DMS153 (cell line): Measurements from ENCODE around the gene ARRB1.
A peak's percentile ranks its signal among the peaks of the same experiment; 100 is the strongest.
"Not testable (repeated sequence)": the region's sequence is repeated elsewhere in the genome, so short reads cannot be mapped to it uniquely, and the experiment has no call there.

Experiments
- DNase-seq: peaks from one replicate; lab custom pipeline; 2025; lab: John Stamatoyannopoulos, UW

ARRB1 gene

GRCh38 chr11:75371949-75372876 lies 20.8 kb upstream of the ARRB1 start:
- peak; percentile 68 for DNase-seq

DNA sequence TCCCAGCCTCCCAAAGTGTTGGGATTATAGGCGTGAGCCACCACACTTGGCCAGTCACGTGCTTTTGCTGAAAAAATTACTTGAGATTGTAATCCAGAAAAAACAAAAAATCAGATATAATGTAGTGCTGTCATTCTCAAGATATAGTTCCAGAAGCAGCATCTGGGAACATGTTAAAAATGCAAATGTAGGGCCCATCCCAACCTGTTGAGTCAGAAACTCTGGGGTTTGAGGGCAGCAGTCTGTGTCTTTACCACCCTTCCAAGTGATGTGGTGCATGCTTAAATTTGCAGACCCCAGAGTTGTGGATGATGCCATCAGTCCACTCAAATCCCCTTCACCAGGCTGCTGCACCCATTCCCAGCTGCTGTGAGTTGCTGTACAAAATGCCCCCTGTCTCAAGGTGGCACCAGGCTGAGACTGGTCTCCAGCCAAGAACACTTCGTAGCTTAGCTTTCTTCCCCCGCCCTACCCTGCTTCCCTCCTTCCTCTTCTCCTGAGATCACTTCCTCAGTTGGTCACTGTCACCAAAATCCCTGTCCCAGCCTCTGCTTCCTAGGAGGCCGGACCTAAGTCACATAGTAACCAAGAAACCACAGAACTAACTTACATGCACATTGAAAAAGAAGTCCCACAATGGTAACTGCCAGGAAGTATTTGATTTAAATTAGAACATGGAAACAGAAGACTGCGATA lies 18.2 kb upstream of the ARRB1 start:
- DNase-seq = no peak

DNA sequence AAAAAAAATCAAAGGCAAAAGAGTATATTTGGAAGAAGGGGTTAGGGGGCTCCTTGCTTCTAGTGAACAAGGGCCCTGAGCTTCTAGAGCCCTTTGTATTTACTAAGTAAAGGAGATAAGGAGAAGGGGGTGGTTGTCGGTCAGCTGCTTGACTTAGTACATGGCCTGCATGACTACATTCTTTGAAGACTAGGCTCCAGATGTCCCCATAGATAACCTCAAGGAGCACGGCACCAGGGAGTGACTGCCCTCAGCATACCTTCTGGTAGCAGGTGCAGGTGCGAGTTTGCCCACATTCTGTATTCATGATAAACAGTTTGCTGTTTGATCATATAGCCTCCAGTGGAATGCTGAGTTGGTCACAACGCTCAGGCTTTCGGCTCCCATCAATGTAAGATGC lies 15.4 kb upstream of the ARRB1 start:
- not testable (repeated sequence) for DNase-seq

- no peak for DNase-seq
Observed at GRCh38 chr11:75365711-75366181, 14.3 kb upstream of the ARRB1 start.

DNA sequence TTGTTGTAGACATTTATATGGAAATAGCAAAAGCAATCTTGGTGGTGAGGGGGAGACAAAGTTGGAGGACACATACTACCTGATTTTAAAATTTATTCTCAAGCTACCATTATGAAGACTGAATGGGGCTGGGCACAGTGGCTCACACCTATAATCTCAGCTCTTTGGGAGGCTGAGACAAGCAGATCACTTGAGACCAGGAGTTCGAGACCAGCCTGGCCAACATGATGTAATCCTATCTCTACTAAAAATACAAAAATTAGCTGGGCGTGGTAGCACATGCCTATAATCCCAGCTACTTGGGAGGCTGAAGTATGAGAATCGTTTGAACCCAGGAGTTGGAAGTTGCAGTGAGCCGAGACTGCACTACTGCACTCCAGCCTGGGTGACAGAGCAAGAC lies 10.8 kb upstream of the ARRB1 start:
- not testable (repeated sequence) for DNase-seq

GRCh38 chr11:75356613-75357012 lies 5.2 kb upstream of the ARRB1 start:
- no peak for DNase-seq

DNA sequence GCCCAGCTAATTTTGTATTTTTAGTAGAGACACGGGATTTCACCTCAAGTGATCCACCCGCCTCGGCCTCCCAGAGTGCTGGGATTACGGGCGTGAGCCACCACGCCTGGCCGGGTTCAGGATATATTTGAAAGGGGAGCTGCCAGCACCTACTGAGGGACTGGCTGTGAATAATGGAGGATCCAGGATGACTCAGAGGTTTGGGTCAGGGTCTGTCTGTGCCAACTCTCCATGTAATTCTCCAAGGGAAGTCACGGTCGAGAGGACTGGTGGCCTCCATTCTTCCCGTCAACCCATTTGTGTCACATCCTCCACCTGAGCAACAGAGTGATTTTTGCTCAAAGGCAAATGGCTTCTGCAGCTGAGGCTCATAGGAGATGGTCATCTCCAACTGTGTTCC lies 3.6 kb upstream of the ARRB1 start:
- no peak for DNase-seq

GRCh38 chr11:75352588-75353206 lies 1.2 kb upstream of the ARRB1 start:
- DNase-seq = no peak

DNA sequence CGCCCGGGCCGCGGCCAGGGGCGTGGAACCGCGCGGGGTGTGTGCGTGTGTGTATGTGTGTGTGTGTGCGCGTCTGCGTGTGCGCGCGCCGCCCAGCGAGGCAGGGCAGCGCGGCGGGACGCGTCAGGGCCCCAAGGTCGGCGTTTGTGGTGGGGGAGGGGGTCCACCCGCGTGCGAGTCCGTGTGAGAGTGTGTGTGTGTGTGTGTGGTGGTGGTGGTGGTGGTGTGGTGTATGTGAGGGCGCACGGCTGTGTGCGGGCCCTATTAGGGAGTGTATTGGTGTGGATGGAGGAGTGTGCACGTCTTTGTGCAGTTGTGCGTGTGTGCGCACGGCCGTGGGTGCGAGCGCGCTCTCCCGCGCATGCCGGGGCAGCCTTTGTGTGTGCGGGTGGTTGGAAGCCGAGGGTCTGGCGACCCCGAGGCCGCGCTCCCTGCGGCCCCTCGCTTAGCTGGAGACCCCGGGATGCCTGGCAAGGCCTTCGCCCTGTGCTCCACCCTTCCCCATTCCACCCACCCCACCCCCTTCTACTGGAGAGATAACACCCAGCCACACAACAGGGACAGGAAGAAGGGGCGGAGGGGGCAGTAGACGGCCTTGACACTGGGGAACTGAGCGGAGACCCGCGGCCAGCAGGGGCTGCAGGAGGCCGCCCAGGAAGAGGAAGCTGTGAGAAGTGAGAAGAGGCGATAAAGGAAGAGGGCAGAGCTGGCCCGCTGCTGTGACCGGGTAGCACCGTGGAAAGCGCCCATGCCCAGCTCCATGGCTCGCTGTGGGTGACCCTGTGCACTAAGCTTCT lies 528 bp upstream of the ARRB1 start:
- peak; percentile 25 for DNase-seq

GRCh38 chr11:75350743-75351540 lies 519 bp downstream of the ARRB1 start:
- no peak for DNase-seq

DNA sequence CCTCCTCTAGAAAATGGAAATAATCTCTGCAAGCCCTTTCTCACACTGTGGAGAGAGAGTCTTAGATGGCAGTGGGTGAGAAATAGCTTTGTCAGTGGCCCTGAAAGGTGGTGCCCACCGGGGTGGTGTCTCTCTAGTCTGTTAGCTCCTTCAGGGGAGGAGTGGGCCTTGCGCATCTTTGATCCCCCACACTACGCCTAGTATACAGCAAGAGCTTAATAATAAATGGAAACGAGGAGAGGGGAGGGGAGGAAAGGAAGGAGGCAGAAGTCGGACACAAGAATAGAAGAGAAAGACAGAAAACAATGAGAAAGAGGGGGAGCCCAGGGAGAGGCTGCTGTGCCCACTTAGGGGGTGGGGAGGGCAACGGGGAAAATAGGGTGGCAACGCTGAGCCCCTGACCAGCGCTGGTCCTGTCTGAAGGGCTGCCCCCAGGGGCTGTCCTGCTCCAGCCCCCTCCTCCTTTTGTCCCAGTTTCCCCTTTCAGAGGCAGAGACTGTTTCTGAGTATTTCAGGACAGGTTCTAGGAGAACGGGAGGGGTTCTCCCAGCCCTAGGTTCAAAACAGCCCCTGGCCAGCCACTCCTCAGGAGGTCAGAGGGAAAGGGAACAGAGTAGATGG lies 1.2 kb downstream of the ARRB1 start:
- DNase-seq = no peak

DNA sequence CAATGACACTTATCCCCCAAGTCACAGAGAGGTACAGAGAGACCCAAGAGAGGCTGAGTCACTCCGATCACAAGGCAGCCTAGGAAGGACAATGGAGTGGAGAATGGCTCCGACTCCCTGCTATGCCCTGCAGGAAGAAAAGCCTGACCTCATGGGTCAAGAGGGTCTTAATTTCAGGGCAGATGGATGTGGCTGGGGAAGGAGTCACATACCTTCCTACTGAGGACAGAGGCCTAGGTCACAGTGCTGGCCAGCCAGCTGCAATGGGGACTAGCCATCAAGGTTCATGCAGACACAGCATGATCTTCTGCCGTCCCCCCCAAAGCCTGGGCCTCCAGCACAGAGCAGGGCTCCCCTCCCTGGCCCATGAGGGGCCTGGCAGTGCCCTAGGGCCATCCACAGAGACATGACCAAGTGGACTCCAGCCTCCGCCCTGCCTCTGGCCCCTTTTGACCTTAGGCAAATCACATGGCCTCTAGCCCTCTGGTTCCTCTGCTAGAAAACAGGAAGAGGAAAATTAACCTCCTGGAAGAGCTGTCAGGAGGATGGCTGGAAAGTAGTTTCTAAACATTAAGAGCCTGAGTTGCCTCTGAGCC lies 1.8 kb downstream of the ARRB1 start:
- no peak for DNase-seq

DNA sequence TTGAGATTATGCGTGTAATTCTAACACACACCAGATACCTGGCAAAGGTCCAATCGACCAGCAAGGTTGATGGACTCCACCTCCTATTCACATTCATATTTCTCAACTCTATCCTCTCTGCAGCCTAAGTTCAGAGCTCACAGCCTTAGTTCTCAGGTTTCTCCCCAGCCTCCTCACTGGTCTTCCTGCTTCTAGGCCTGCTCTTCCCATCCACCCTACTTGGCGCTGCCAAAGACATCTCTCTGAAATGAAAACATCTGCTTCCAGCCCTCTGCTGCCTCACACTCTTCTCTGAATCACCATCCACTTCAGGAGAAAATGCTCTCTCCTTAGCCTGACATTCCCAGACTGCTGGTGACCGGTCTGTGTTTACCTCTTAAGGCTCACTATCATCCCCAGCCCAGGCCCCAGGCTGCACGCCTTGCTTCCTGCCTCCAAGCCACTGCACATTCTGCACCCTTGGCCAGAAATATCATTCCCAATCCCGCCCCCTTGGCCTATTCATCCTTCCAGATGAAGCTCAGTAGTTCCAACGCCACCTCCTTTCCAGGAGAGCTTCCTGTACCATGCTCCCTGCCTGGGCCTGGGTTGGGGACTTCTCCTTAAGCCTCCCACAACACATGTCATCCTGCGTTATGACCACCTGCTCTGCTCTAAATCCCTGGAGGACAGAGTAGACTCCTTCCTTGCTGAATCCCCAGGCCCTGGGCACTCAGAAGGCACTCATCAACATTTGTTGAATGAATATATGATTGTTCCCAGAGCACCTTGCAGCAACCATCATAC lies 3.5 kb downstream of the ARRB1 start:
- DNase-seq = peak; percentile 24

DNA sequence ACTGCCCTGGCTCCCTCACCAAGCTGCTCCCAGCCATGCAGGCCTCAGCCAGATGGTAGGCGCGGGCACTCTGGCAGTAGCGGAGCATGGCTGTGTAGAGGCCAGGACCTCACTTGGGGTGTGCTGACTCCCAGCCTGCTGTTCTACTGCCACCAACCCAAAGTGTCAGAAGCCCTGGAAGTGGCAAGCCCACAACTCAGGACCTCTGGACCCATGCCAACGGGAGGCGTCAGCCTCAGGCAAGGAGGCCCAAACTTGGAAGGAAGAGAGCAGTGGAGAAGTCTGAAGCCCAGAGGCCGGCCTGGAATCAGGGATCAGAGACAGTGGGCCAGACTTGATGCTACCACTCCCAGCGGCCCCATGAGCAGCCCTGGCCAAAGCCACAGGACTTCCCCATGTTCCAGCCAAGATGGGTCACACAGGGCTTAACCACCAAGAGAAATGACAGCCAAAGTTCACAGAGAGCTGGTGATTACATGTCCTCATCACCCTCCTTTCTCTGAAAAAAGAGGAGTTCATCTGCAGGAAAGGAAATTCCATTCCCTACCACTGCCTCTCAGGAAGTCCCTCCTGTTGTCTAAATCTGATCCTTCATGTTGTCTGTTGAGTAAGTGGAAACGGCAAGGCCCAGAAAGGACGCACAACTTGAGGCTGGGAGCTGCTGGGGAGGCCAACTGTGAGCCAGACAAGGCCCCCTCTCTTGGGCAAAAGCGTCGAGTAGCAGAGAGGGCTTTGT lies 4.4 kb downstream of the ARRB1 start:
- DNase-seq = no peak

DNA sequence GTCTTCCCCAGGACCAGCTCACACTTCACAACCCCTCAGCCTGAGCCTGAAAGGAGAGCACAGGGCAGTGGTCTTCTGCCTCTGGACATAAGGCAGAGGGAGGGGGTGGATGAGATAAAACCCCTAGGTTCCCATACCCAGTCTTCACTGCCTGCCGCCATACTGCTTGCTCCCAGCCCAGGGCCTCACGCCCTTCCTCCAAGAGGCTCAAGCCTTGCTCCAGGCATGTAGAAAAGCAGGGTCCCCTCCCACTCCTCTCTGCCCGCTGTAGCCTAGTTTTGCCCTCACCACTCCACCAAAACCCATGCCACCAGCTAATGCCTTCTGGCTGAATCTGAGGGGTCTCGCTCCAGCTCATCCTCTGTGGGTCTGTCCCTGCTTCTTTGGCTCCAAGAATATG lies 5.2 kb downstream of the ARRB1 start:
- no peak for DNase-seq

DNA sequence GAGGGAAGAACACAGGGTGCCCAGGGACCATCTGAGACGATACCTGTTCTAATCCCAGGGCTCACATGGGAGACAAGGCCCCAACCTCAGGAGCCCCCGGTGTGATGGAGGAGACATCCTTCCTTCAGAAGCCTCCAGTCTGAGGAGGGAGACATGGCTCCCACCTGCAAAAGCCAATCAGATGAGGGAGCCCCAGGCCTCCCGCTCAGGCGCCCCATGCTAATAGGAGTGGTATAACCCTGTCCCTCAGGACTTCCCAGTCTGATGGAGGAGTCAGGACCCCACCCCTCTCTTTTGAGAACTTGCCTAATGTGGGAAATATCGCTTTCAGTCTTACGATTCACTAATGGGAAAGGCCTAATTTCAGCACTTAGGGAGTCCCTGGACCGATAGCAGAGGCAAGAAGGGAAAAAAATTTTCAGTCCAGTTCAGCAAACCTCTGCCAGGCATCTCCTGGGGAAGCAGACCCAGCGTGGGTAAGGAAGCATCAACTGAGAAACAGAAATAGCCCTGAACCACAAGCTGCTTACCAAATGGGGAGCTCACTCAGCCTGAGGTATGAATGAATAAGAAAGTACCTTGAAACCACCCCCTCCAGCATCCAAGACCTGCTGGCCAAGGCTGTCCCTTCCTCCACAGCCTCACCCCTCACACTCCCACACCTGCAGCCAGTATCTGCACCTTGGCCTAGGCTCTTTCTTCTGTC lies 5.9 kb downstream of the ARRB1 start:
- DNase-seq = no peak

- DNase-seq = no peak
Observed at GRCh38 chr11:75344761-75345454, 6.6 kb downstream of the ARRB1 start.
